GM12872 (cell line): ENCODE measurements around the gene PLCB4.

Source experiments
- CTCF ChIP-seq: IDR thresholded peaks from 3 replicates; pipeline ENCODE4 v1.5.1; 2011; ENCODE audit warnings: low read depth, mild to moderate bottlenecking, low read length, moderate library complexity; ENCODE audit not compliant: insufficient read depth

PLCB4 gene

GRCh38 chr20:9332791-9333479 is 264.0 kb downstream of the PLCB4 start:
- TF ChIP-seq CTCF = no peak

GRCh38 chr20:9334866-9335265 is 266.0 kb downstream of the PLCB4 start:
- no peak for TF ChIP-seq CTCF

- TF ChIP-seq CTCF = no peak
Measured at GRCh38 chr20:9338101-9338500, 269.2 kb downstream of the PLCB4 start.

- no peak for TF ChIP-seq CTCF
Measured at GRCh38 chr20:9339708-9340107, 270.8 kb downstream of the PLCB4 start.

- TF ChIP-seq CTCF = no peak
Measured at GRCh38 chr20:9342651-9343050, 273.8 kb downstream of the PLCB4 start.

GRCh38 chr20:9344083-9344920 is 275.4 kb downstream of the PLCB4 start:
- no peak for TF ChIP-seq CTCF

- no peak for TF ChIP-seq CTCF
Measured at GRCh38 chr20:9348316-9348715, 279.4 kb downstream of the PLCB4 start.
